Left renal cortex interstitium (tissue), 4 donors: ENCODE data around the gene TFIP11. TPM values are rescaled to one million over a fixed set of nuclear protein-coding genes. Genes with fewer than 3 reads are reported as not detected.
A peak's percentile ranks its signal among the peaks of the same experiment; 100 is the strongest.

Source experiments
- DNase-seq, 4 donors: peaks; one replicate each; pipeline ENCODE4 v3.0.0-alpha.2; 2013; ENCODE audit warnings: low read depth in 4 of 4, low spot score in 2 of 4, missing footprints in 1 of 4
- polyA plus RNA-seq, 4 donors: library from polyadenylated mRNA; unstranded; fragments of 120-200 nt; gene quantifications; one replicate each; pipeline ENCODE4 v1.2.1, GENCODE V29; 2013; ENCODE audit not compliant: insufficient read length in 4 of 4

The TFIP11 gene
- 10 to 100 TPM; 42.9 to 45.2 (median 44.5) TPM for polyA plus RNA-seq

- DNase-seq: peak; percentile 66 to 90 (median 80)
Observed at GRCh38 chr22:26512149-26512793, at the start of gene TFIP11. Gene TFIP11 (minus strand): TSS chr22:26512473. CDS start chr22:26510272, 2,201 bp downstream.

GRCh38 chr22:26561756-26562417 lies 49.6 kb upstream of the TFIP11 start:
- DNase-seq: no peak

GRCh38 chr22:26559961-26560575 lies 47.8 kb upstream of the TFIP11 start:
- DNase-seq: no peak

- no peak for DNase-seq
Observed at GRCh38 chr22:26558248-26558895, 46.1 kb upstream of the TFIP11 start.

- no peak for DNase-seq
Observed at GRCh38 chr22:26556904-26557303, 44.6 kb upstream of the TFIP11 start.

GRCh38 chr22:26555478-26555877 lies 43.2 kb upstream of the TFIP11 start:
- no peak for DNase-seq

GRCh38 chr22:26554956-26555355 lies 42.7 kb upstream of the TFIP11 start:
- no peak for DNase-seq

GRCh38 chr22:26553056-26553752 lies 40.9 kb upstream of the TFIP11 start:
- no peak for DNase-seq

GRCh38 chr22:26552466-26552865 lies 40.2 kb upstream of the TFIP11 start:
- no peak for DNase-seq

GRCh38 chr22:26551568-26551967 lies 39.3 kb upstream of the TFIP11 start:
- DNase-seq: no peak

GRCh38 chr22:26550498-26551033 lies 38.3 kb upstream of the TFIP11 start:
- no peak for DNase-seq

GRCh38 chr22:26549902-26550497 lies 37.7 kb upstream of the TFIP11 start:
- no peak for DNase-seq

- no peak for DNase-seq
Observed at GRCh38 chr22:26548984-26549383, 36.7 kb upstream of the TFIP11 start.

- no peak for DNase-seq
Observed at GRCh38 chr22:26548303-26548702, 36.0 kb upstream of the TFIP11 start.

- DNase-seq: no peak
Observed at GRCh38 chr22:26547837-26548236, 35.6 kb upstream of the TFIP11 start.

GRCh38 chr22:26547426-26547825 lies 35.2 kb upstream of the TFIP11 start:
- no peak for DNase-seq

- no peak for DNase-seq
Observed at GRCh38 chr22:26546282-26546681, 34.0 kb upstream of the TFIP11 start.

- DNase-seq: no peak
Observed at GRCh38 chr22:26545827-26546226, 33.6 kb upstream of the TFIP11 start.

GRCh38 chr22:26545385-26545784 lies 33.1 kb upstream of the TFIP11 start:
- DNase-seq: no peak

GRCh38 chr22:26544489-26544888 lies 32.2 kb upstream of the TFIP11 start:
- no peak for DNase-seq
